ENCODE data around the gene STK33.
"Not testable (repeated sequence)": the region's sequence is repeated elsewhere in the genome, so short reads cannot be mapped to it uniquely, and the experiment has no call there.

Gene STK33

GRCh38 chr11:8531312-8531711 is 62.7 kb downstream of the STK33 start:
- Mint-ChIP-seq H3K4me1 (no peaks in the 10 kb centered on the region), H3K9me3 (no peaks in the 10 kb centered on the region), H3K36me3 (no peaks in the 10 kb centered on the region), H3K4me3 (no peak overlapping the region), H3K27me3 (peaks cover 3% of the 10 kb centered on the region), H3K27ac (no peak overlapping the region)

- Mint-ChIP-seq H3K9me3 (no peaks in the 10 kb centered on the region), H3K36me3 (no peaks in the 10 kb centered on the region), H3K27me3 (peaks cover 1% of the 10 kb centered on the region), H3K4me3 (no peak overlapping the region), H3K4me1 (no peaks in the 10 kb centered on the region), H3K27ac (no peak overlapping the region)
These were observed 66.1 kb downstream of the STK33 start for GRCh38 chr11:8527939-8528338.

GRCh38 chr11:8523396-8523795 is 70.6 kb downstream of the STK33 start:
- H3K4me3 Mint-ChIP-seq, result no peak overlapping the region
- no peaks in the 10 kb centered on the region for H3K36me3 Mint-ChIP-seq
- no peaks in the 10 kb centered on the region for H3K4me1 Mint-ChIP-seq
- no peaks in the 10 kb centered on the region for H3K9me3 Mint-ChIP-seq
- peaks cover 1% of the 10 kb centered on the region for H3K27me3 Mint-ChIP-seq
- no peak overlapping the region for H3K27ac Mint-ChIP-seq

- Mint-ChIP-seq H3K4me3 (no peak overlapping the region), H3K27me3 (peaks cover 13% of the 10 kb centered on the region), H3K9me3 (peaks cover 26% of the 10 kb centered on the region), H3K36me3 (no peaks in the 10 kb centered on the region), H3K27ac (no peak overlapping the region), H3K4me1 (no peaks in the 10 kb centered on the region)
These were observed 81.5 kb downstream of the STK33 start for GRCh38 chr11:8512547-8512946.

GRCh38 chr11:8503910-8504364 is 90.1 kb downstream of the STK33 start:
- Mint-ChIP-seq H3K27ac (no peak overlapping the region), H3K36me3 (no peaks in the 10 kb centered on the region), H3K4me3 (no peak overlapping the region), H3K9me3 (no peaks in the 10 kb centered on the region), H3K4me1 (no peaks in the 10 kb centered on the region), H3K27me3 (peaks cover 4% of the 10 kb centered on the region)

- Mint-ChIP-seq H3K36me3 (peaks cover 2% of the 10 kb centered on the region), H3K27ac (no peak overlapping the region), H3K4me1 (no peaks in the 10 kb centered on the region), H3K4me3 (no peak overlapping the region), H3K9me3 (peaks cover 9% of the 10 kb centered on the region), H3K27me3 (peaks cover 1% of the 10 kb centered on the region)
These were observed 92.2 kb downstream of the STK33 start for GRCh38 chr11:8501836-8502235.

- Mint-ChIP-seq H3K4me3 (no peak overlapping the region), H3K4me1 (no peaks in the 10 kb centered on the region), H3K27me3 (peaks cover 9% of the 10 kb centered on the region), H3K9me3 (no peaks in the 10 kb centered on the region), H3K36me3 (no peaks in the 10 kb centered on the region), H3K27ac (no peak overlapping the region)
These were observed 105.6 kb downstream of the STK33 start for GRCh38 chr11:8488395-8488794.

- Mint-ChIP-seq H3K4me3 (no peak overlapping the region), H3K36me3 (no peaks in the 10 kb centered on the region), H3K4me1 (no peaks in the 10 kb centered on the region), H3K27me3 (peaks cover 7% of the 10 kb centered on the region), H3K9me3 (no peaks in the 10 kb centered on the region), H3K27ac (no peak overlapping the region)
These were observed 106.8 kb downstream of the STK33 start for GRCh38 chr11:8487261-8487660.

GRCh38 chr11:8484251-8484650 is 109.8 kb downstream of the STK33 start:
- Mint-ChIP-seq H3K4me1 (no peaks in the 10 kb centered on the region), H3K36me3 (no peaks in the 10 kb centered on the region), H3K27ac (no peak overlapping the region), H3K9me3 (no peaks in the 10 kb centered on the region), H3K27me3 (peaks cover 4% of the 10 kb centered on the region), H3K4me3 (no peak overlapping the region)

- H3K36me3 Mint-ChIP-seq, result no peaks in the 10 kb centered on the region
- H3K27me3 Mint-ChIP-seq, result peaks cover 4% of the 10 kb centered on the region
- H3K27ac Mint-ChIP-seq, result no peak overlapping the region
- H3K4me3 Mint-ChIP-seq, result no peak overlapping the region
- H3K9me3 Mint-ChIP-seq, result no peaks in the 10 kb centered on the region
- H3K4me1 Mint-ChIP-seq, result no peaks in the 10 kb centered on the region
These were observed 113.2 kb downstream of the STK33 start for GRCh38 chr11:8480858-8481257.

- Mint-ChIP-seq H3K27ac (no peak overlapping the region), H3K4me3 (no peak overlapping the region), H3K36me3 (no peaks in the 10 kb centered on the region), H3K4me1 (no peaks in the 10 kb centered on the region), H3K9me3 (no peaks in the 10 kb centered on the region), H3K27me3 (peaks cover 4% of the 10 kb centered on the region)
These were observed 116.3 kb downstream of the STK33 start for GRCh38 chr11:8477680-8478079.

GRCh38 chr11:8477151-8477550 is 116.9 kb downstream of the STK33 start:
- Mint-ChIP-seq H3K4me3 (no peak overlapping the region), H3K4me1 (no peaks in the 10 kb centered on the region), H3K9me3 (no peaks in the 10 kb centered on the region), H3K27ac (no peak overlapping the region), H3K27me3 (peaks cover 4% of the 10 kb centered on the region), H3K36me3 (no peaks in the 10 kb centered on the region)

- H3K36me3 Mint-ChIP-seq, H3K27ac Mint-ChIP-seq, H3K9me3 Mint-ChIP-seq, H3K4me3 Mint-ChIP-seq, H3K27me3 Mint-ChIP-seq, H3K4me1 Mint-ChIP-seq: not testable (repeated sequence)
These were observed 126.2 kb downstream of the STK33 start for GRCh38 chr11:8467806-8468205.

GRCh38 chr11:8467356-8467755 is 126.7 kb downstream of the STK33 start:
- H3K27ac Mint-ChIP-seq, H3K4me3 Mint-ChIP-seq, H3K36me3 Mint-ChIP-seq, H3K4me1 Mint-ChIP-seq, H3K27me3 Mint-ChIP-seq, H3K9me3 Mint-ChIP-seq: not testable (repeated sequence)

GRCh38 chr11:8466884-8467283 is 127.1 kb downstream of the STK33 start:
- not testable (repeated sequence) for H3K4me3 Mint-ChIP-seq, H3K27ac Mint-ChIP-seq, H3K4me1 Mint-ChIP-seq, H3K36me3 Mint-ChIP-seq, H3K9me3 Mint-ChIP-seq, H3K27me3 Mint-ChIP-seq

- Mint-ChIP-seq H3K4me1 (no peaks in the 10 kb centered on the region), H3K9me3 (peaks cover 4% of the 10 kb centered on the region), H3K36me3 (no peaks in the 10 kb centered on the region), H3K27ac (no peak overlapping the region), H3K4me3 (no peak overlapping the region), H3K27me3 (peaks cover 6% of the 10 kb centered on the region)
These were observed 134.2 kb downstream of the STK33 start for GRCh38 chr11:8459711-8460399.

GRCh38 chr11:8442301-8442700 is 151.7 kb downstream of the STK33 start:
- Mint-ChIP-seq H3K9me3 (no peaks in the 10 kb centered on the region), H3K36me3 (no peaks in the 10 kb centered on the region), H3K4me3 (no peak overlapping the region), H3K4me1 (no peaks in the 10 kb centered on the region), H3K27me3 (peaks cover 10% of the 10 kb centered on the region), H3K27ac (no peak overlapping the region)

All from activated naive CD4-positive, alpha-beta T cell treated with anti-CD3 and anti-CD28 coated beads, Interleukin-2, amount 50 U/mL, for 24 hours (primary cell).